ENCODE measurements around the gene IGSF21.

DNA sequence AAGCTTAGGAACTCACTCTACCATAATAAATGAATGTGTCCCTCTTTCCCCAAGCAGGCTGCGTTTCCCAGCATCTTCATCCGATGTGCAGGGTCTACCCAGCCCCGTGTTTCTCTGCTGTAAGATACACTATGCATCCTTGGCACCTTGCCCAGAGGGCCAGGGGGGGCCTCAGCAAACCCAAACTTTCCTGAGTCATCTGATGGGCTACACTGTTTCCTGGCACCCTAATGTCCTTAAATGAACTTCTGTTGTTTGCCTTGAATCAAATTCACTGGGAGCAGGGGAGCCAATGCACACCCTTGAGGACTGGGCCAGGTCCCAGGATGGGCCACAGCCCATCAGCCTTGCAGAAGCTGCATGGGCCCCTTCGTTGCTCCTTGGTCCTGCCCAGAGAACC is 145.5 kb downstream of the IGSF21 start:
- TF ChIP-seq, protein P1, sequence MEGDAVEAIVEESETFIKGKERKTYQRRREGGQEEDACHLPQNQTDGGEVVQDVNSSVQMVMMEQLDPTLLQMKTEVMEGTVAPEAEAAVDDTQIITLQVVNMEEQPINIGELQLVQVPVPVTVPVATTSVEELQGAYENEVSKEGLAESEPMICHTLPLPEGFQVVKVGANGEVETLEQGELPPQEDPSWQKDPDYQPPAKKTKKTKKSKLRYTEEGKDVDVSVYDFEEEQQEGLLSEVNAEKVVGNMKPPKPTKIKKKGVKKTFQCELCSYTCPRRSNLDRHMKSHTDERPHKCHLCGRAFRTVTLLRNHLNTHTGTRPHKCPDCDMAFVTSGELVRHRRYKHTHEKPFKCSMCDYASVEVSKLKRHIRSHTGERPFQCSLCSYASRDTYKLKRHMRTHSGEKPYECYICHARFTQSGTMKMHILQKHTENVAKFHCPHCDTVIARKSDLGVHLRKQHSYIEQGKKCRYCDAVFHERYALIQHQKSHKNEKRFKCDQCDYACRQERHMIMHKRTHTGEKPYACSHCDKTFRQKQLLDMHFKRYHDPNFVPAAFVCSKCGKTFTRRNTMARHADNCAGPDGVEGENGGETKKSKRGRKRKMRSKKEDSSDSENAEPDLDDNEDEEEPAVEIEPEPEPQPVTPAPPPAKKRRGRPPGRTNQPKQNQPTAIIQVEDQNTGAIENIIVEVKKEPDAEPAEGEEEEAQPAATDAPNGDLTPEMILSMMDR (IDR thresholded peaks at IDR 0.05) = no peak
- no peak for TF ChIP-seq POLR2A (IDR thresholded peaks at IDR 0.05)
